ENCODE results near the gene MAF.

MAF gene

DNA sequence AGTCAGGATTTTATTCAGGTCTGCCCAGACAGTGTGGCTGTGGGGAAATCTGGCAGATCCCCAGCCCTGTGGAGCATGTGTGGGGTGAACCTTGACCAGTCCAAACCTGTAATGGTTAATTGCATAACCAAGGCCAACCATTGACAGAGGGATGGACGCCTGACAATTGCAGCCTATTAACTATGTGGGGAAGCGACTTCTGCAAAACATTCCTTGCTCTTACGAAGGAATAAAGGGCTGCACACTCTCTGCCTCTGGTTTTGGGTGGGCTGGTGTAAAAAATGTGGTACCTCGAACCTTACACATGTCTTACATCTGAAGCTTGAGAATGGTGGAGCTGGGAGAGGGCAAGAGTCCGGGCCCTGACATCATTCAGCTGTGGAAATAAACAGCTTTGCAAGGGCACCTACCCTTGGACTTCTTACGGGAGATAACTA, 35.8 kb downstream of the MAF start:
- Histone ChIP-seq H3K9ac (ENCODE audit: low read depth, low read length) (no peak overlapping the region), H3K36me3 (ENCODE audit: control insufficient read depth, insufficient read depth, low read length) (no peaks in the 10 kb centered on the region), H3K9me3 (ENCODE audit: control insufficient read depth, insufficient read depth, low read length) (no peaks in the 10 kb centered on the region), H3K27ac (ENCODE audit: low read depth, low read length) (no peak overlapping the region), H3K27me3 (ENCODE audit: control insufficient read depth, insufficient read depth, low read length) (no peaks in the 10 kb centered on the region), H3K4me1 (ENCODE audit: control insufficient read depth, insufficient read depth, low read length) (peaks cover 9% of the 10 kb centered on the region), H3K4me3 (ENCODE audit: low read depth, low read length) (no peak overlapping the region)

DNA sequence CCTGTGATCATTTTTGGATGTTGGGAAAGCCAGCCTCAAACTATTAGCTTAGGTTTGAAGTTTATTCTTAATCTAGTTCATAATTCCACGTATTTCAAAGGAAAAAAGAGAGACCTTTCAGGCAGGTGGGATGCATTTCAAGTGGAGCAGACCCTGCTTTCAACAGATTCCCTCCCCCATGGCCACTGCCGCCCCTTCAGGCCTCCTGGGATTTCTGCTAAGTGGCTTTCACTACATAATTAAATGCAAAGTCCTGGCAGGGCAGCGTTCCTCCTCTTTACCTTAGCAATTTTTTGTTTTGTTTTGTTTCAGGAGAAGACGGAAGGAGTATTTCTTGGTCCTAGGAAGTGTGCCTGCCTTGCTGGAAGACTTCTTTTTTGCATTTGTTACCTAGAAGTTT, 36.6 kb downstream of the MAF start:
- Histone ChIP-seq H3K4me1 (ENCODE audit: control insufficient read depth, insufficient read depth, low read length) (peaks cover 9% of the 10 kb centered on the region), H3K27ac (ENCODE audit: low read depth, low read length) (no peak overlapping the region), H3K9me3 (ENCODE audit: control insufficient read depth, insufficient read depth, low read length) (no peaks in the 10 kb centered on the region), H3K9ac (ENCODE audit: low read depth, low read length) (no peak overlapping the region), H3K4me3 (ENCODE audit: low read depth, low read length) (no peak overlapping the region), H3K36me3 (ENCODE audit: control insufficient read depth, insufficient read depth, low read length) (no peaks in the 10 kb centered on the region), H3K27me3 (ENCODE audit: control insufficient read depth, insufficient read depth, low read length) (no peaks in the 10 kb centered on the region)

DNA sequence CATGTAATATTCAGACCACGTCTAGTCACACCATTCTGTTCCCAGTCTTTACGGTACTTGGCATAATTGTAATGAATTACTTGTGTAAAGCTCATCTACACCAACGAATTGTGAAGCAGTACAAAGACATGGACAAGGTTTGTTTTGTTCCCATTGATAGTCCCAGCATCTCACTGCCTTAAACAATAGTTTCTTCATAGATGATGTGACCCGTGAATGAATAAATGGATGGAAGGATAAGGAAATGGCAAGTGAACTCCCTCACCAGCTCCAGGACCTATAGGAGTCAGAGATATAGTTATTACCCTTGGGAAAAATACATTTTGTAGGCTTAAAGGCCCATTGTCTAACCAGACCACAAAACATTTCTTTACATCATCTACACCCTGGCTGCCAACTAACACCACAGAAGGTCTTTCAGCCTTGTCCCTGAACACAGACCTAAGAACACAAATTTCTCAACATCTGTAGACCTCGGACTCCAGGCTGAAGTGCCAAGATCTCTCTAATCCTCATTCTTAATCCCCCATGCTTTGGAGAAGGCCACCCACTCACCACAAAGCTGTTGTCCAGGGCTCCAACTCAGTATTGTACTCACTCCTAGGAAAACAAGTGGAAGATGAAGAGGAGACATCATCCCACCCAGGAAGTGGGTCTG, 38.2 kb downstream of the MAF start:
- H3K27ac ChIP-seq (ENCODE audit: low read depth, low read length) = no peak overlapping the region
- H3K27me3 ChIP-seq (ENCODE audit: control insufficient read depth, insufficient read depth, low read length) = no peaks in the 10 kb centered on the region
- no peak overlapping the region for H3K4me3 ChIP-seq (ENCODE audit: low read depth, low read length)
- H3K36me3 ChIP-seq (ENCODE audit: control insufficient read depth, insufficient read depth, low read length) = no peaks in the 10 kb centered on the region
- H3K9me3 ChIP-seq (ENCODE audit: control insufficient read depth, insufficient read depth, low read length) = no peaks in the 10 kb centered on the region
- peaks cover 9% of the 10 kb centered on the region for H3K4me1 ChIP-seq (ENCODE audit: control insufficient read depth, insufficient read depth, low read length)
- no peak overlapping the region for H3K9ac ChIP-seq (ENCODE audit: low read depth, low read length)

DNA sequence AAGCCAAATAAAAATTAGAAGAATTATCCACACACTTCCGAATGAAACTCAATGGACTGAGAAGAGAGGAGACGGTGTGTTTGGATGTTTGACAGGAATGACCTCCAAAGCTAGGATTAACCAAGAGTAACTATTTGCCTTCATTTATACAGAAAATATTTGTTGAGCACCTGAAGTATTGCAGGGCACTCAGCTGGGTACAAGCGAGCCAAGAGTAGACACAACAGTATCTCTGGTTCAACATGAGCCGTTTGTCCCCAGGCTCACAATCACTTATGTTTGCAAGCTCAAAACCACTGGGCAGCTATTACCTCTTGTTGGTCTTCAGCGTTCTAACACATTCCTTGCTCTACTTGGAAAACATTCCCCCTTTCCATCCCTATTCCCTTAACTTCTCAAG, 38.8 kb downstream of the MAF start:
- no peaks in the 10 kb centered on the region for H3K36me3 ChIP-seq (ENCODE audit: control insufficient read depth, insufficient read depth, low read length)
- no peak overlapping the region for H3K9ac ChIP-seq (ENCODE audit: low read depth, low read length)
- H3K27me3 ChIP-seq (ENCODE audit: control insufficient read depth, insufficient read depth, low read length) = no peaks in the 10 kb centered on the region
- H3K27ac ChIP-seq (ENCODE audit: low read depth, low read length) = no peak overlapping the region
- no peak overlapping the region for H3K4me3 ChIP-seq (ENCODE audit: low read depth, low read length)
- H3K9me3 ChIP-seq (ENCODE audit: control insufficient read depth, insufficient read depth, low read length) = 0 out of 2 replicates have a peak, but pooled peaks cover under 1% of the 10 kb centered on the region
- peaks cover 9% of the 10 kb centered on the region for H3K4me1 ChIP-seq (ENCODE audit: control insufficient read depth, insufficient read depth, low read length)

DNA sequence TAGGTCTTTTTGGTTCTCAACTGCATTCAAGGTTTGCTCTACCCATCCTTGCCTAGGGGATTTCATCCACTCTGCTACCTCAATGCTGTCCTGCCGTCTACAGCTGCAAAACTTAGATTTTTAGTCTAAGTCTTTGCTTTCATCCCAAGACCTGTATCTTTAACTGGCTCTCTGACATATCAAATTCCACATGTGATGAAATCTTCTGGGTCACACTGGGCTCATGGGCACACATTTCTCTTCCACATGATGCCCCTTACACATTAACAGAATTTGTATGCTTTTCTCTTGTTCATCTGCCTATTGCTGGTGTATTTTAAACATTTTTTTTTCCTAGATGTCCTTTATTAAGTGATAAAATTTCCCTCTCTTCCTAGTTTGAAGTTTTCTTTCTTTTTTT, 39.6 kb downstream of the MAF start:
- no peak overlapping the region for H3K9ac ChIP-seq (ENCODE audit: low read depth, low read length)
- no peaks in the 10 kb centered on the region for H3K27me3 ChIP-seq (ENCODE audit: control insufficient read depth, insufficient read depth, low read length)
- H3K36me3 ChIP-seq (ENCODE audit: control insufficient read depth, insufficient read depth, low read length) = no peaks in the 10 kb centered on the region
- H3K27ac ChIP-seq (ENCODE audit: low read depth, low read length) = no peak overlapping the region
- H3K4me3 ChIP-seq (ENCODE audit: low read depth, low read length) = no peak overlapping the region
- peaks cover 9% of the 10 kb centered on the region for H3K4me1 ChIP-seq (ENCODE audit: control insufficient read depth, insufficient read depth, low read length)
- H3K9me3 ChIP-seq (ENCODE audit: control insufficient read depth, insufficient read depth, low read length) = 0 out of 2 replicates have a peak, but pooled peaks cover 2% of the 10 kb centered on the region

DNA sequence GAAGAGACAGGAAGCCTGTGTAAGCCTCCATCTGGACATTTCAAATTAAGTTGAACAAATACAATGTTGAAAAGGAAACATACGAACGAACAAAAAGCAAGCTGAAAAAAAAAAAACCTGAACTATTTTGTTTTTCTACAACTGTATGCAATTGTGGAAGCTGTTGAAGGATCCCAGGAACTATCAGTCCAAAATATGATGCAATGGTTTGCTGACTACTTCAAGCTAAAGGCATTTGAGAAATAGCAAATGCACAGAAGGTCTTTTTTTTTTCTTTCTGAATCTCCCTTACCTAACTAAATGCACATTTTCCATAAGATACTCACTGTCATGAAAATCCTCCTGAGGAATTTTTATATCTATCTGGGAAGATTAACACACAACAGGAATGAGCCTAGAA, 40.2 kb downstream of the MAF start:
- Histone ChIP-seq H3K4me3 (ENCODE audit: low read depth, low read length) (no peak overlapping the region), H3K36me3 (ENCODE audit: control insufficient read depth, insufficient read depth, low read length) (no peaks in the 10 kb centered on the region), H3K4me1 (ENCODE audit: control insufficient read depth, insufficient read depth, low read length) (peaks cover 9% of the 10 kb centered on the region), H3K27ac (ENCODE audit: low read depth, low read length) (no peak overlapping the region), H3K9me3 (ENCODE audit: control insufficient read depth, insufficient read depth, low read length) (0 out of 2 replicates have a peak, but pooled peaks cover 2% of the 10 kb centered on the region), H3K27me3 (ENCODE audit: control insufficient read depth, insufficient read depth, low read length) (no peaks in the 10 kb centered on the region), H3K9ac (ENCODE audit: low read depth, low read length) (no peak overlapping the region)

DNA sequence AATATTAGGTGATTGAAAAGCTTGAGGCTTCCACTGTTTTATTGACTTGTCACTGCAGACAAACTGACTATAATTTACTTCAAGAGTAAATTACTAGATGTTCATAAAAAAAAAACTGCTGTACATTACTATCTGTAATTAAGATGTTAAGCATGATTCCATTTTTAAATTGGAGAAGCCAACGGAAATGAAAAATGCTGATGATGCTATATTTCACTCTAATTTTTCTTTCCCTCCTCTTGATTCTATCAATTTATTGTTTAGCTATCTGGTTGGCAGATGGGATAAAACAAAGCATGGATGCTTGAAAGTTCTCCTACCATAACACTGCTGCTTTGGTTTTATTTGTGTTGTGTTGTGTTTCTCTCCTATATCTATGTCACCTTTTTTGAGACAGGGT, 41.0 kb downstream of the MAF start:
- Histone ChIP-seq H3K4me1 (ENCODE audit: control insufficient read depth, insufficient read depth, low read length) (peaks cover 9% of the 10 kb centered on the region), H3K9me3 (ENCODE audit: control insufficient read depth, insufficient read depth, low read length) (0 out of 2 replicates have a peak, but pooled peaks cover 2% of the 10 kb centered on the region), H3K36me3 (ENCODE audit: control insufficient read depth, insufficient read depth, low read length) (no peaks in the 10 kb centered on the region), H3K9ac (ENCODE audit: low read depth, low read length) (no peak overlapping the region), H3K27ac (ENCODE audit: low read depth, low read length) (no peak overlapping the region), H3K4me3 (ENCODE audit: low read depth, low read length) (no peak overlapping the region), H3K27me3 (ENCODE audit: control insufficient read depth, insufficient read depth, low read length) (no peaks in the 10 kb centered on the region)

DNA sequence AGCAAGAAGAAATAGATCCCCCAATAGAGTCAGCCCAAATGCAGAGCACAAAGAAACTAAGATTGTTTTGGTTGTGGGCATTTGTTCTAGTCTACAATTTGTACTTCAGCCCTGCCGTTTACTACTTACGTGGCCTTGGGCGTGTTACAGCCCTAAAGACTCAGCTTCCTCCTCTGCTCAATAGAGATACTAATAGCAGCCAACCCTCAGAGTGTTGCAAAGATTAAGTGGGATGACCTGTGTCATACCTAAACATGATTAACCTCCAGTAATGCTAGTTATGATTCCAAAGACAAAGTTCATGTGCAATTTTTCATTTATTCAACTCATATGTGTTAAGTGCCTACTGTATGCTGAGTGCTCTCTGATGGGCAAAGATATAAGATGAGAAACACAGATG, 43.1 kb downstream of the MAF start:
- H3K27ac ChIP-seq (ENCODE audit: low read depth, low read length) = no peak overlapping the region
- H3K4me1 ChIP-seq (ENCODE audit: control insufficient read depth, insufficient read depth, low read length) = no peaks in the 10 kb centered on the region
- H3K36me3 ChIP-seq (ENCODE audit: control insufficient read depth, insufficient read depth, low read length) = no peaks in the 10 kb centered on the region
- no peak overlapping the region for H3K4me3 ChIP-seq (ENCODE audit: low read depth, low read length)
- H3K9ac ChIP-seq (ENCODE audit: low read depth, low read length) = no peak overlapping the region
- H3K9me3 ChIP-seq (ENCODE audit: control insufficient read depth, insufficient read depth, low read length) = 0 out of 2 replicates have a peak, but pooled peaks cover 2% of the 10 kb centered on the region
- H3K27me3 ChIP-seq (ENCODE audit: control insufficient read depth, insufficient read depth, low read length) = no peaks in the 10 kb centered on the region

DNA sequence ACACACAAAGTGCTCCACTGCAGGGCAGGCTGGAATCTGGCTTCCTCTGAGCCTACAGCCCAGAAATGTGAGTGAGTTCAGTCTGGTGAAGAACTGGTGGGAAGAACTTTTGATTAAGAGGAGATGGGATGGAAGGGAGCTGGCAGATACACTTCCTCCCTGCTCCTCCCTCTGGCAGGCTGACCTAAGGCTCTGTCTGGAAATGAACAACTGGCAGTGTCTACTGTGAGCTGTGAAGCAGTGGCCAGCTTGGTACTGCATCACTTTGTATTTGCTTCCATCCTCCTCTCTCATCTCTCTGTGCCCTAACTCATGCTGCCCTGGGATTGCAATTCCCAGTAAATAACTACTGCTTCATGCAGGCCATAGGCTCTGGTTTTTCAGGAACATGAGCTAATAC, 45.6 kb downstream of the MAF start:
- no peak overlapping the region for H3K27ac ChIP-seq (ENCODE audit: low read depth, low read length)
- H3K4me1 ChIP-seq (ENCODE audit: control insufficient read depth, insufficient read depth, low read length) = peaks cover 7% of the 10 kb centered on the region; the same call in 1 of the 2 replicates
- no peaks in the 10 kb centered on the region for H3K27me3 ChIP-seq (ENCODE audit: control insufficient read depth, insufficient read depth, low read length)
- no peak overlapping the region for H3K9ac ChIP-seq (ENCODE audit: low read depth, low read length)
- 0 out of 2 replicates have a peak, but pooled peaks cover 2% of the 10 kb centered on the region for H3K9me3 ChIP-seq (ENCODE audit: control insufficient read depth, insufficient read depth, low read length)
- H3K36me3 ChIP-seq (ENCODE audit: control insufficient read depth, insufficient read depth, low read length) = no peaks in the 10 kb centered on the region
- no peak overlapping the region for H3K4me3 ChIP-seq (ENCODE audit: low read depth, low read length)

DNA sequence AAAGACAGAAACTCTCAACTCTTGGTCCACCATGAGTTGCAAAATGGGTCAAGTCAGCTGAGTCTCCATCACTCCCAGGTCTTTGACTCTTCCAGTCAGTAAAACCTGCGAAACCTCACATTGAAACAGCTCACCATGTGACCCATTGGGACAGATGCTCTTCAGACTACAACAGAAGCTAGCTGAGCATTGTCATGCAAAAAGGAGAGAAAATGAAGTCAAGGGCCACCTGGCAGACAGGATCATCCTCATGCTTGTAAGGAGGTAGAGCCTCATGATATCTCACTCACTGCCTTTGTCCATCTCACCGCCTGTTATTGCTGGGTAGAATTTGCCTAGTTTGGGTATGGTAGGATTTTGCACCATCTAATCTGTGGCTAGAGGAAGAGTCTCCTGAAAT, 50.2 kb downstream of the MAF start:
- Histone ChIP-seq H3K36me3 (ENCODE audit: control insufficient read depth, insufficient read depth, low read length) (no peaks in the 10 kb centered on the region), H3K27me3 (ENCODE audit: control insufficient read depth, insufficient read depth, low read length) (no peaks in the 10 kb centered on the region), H3K9me3 (ENCODE audit: control insufficient read depth, insufficient read depth, low read length) (no peaks in the 10 kb centered on the region), H3K4me1 (ENCODE audit: control insufficient read depth, insufficient read depth, low read length) (peaks cover 7% of the 10 kb centered on the region; the same call in 1 of the 2 replicates), H3K4me3 (ENCODE audit: low read depth, low read length) (no peak overlapping the region), H3K9ac (ENCODE audit: low read depth, low read length) (no peak overlapping the region), H3K27ac (ENCODE audit: low read depth, low read length) (no peak overlapping the region)

DNA sequence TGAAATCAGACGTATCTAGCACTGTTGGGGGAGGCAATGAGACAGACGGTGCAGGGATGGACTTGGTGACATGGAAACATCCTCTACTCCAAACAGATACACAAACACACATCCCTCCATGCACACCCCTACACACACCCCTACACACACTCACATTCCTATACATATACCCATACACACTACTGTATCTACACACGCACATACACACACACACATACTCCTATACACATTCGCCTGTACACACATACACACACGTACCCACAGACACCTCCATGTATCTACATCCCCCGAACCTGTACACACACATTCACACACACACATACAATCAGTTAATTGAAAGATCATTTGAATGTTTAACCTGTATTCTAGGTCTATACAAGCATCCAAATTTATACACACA, 53.5 kb downstream of the MAF start:
- Histone ChIP-seq H3K27me3 (ENCODE audit: control insufficient read depth, insufficient read depth, low read length) (no peaks in the 10 kb centered on the region), H3K36me3 (ENCODE audit: control insufficient read depth, insufficient read depth, low read length) (no peaks in the 10 kb centered on the region), H3K4me1 (ENCODE audit: control insufficient read depth, insufficient read depth, low read length) (peaks cover 7% of the 10 kb centered on the region; the same call in 1 of the 2 replicates), H3K4me3 (ENCODE audit: low read depth, low read length) (no peak overlapping the region), H3K9ac (ENCODE audit: low read depth, low read length) (no peak overlapping the region), H3K9me3 (ENCODE audit: control insufficient read depth, insufficient read depth, low read length) (no peaks in the 10 kb centered on the region), H3K27ac (ENCODE audit: low read depth, low read length) (no peak overlapping the region)
